HCT116 (cell line): ENCODE results near the gene HSPB1. TPM values are rescaled to one million over a fixed set of nuclear protein-coding genes. Genes with fewer than 3 reads are reported as not detected.

Experiments
- ATAC-seq: fragments of 200-7000 bp; cut with Tn5 transposase; 2 replicates; pipeline ENCODE4 v1.9.1; 2020; ENCODE audit warnings: mild to moderate bottlenecking, moderate library complexity
- BruUV-seq: library from RNA; stranded (reverse); fragments of 400-500 nt; replicated peaks from 2 replicates; lab custom pipeline; 2021; lab: Mats Ljungman, UMichigan
- CTCF ChIA-PET: fragments of 300-600 bp; sonication (Branson Sonifier 250); formaldehyde crosslinking; loops from one replicate; lab custom pipeline; 2021; ENCODE audit warnings: antibody characterized with exemption; lab: Charles Lee
- POLR2A ChIA-PET: fragments of 300-600, 350-600 bp; sonication (Branson Sonifier 250); formaldehyde crosslinking; loops from one replicate; lab custom pipeline; 2021; ENCODE audit warnings: antibody characterized with exemption; lab: Charles Lee
- RAD21 ChIA-PET, 2 experiments: fragments of 300-600 bp; sonication (Branson Sonifier 250); formaldehyde crosslinking; loops; one replicate each; lab custom pipeline; 2023; ENCODE audit warnings: low total read pairs in 2 of 2; ENCODE audit not compliant: uncharacterized antibody in 2 of 2, unreplicated experiment in 2 of 2, low non-redundant PET in 1 of 2; lab: Charles Lee
- DNase-seq: peaks from one replicate; pipeline ENCODE4 v3.0.0-alpha.2; 2010; ENCODE audit warnings: low read depth, low spot score
- H2AFZ ChIP-seq: fragments of 200-600 bp; shearing (Covaris generic), sonication (generic); 2 replicates; pipeline ENCODE4 v1.6.1; 2017; ENCODE audit warnings: low read depth, mixed run types, mixed read lengths, antibody characterized with exemption, low read length; ENCODE audit not compliant: poor library complexity, severe bottlenecking
- H3K27ac ChIP-seq: 2 replicates; pipeline ENCODE4 v1.5.1; 2012; ENCODE audit warnings: low read depth, low read length
- H3K27me3 ChIP-seq: fragments of 200-600 bp; sonication (generic); 2 replicates; pipeline ENCODE4 v1.6.1; 2016; ENCODE audit warnings: mixed run types, low read length, mixed read lengths; ENCODE audit not compliant: insufficient read depth
- H3K36me3 ChIP-seq, 2 experiments: fragments of 200-500 bp in 1 of 2; fragments of 200-600 bp in 1 of 2; sonication (Bioruptor generic) in 1 of 2; sonication (generic) in 1 of 2; 2 replicates each; pipeline versions ENCODE4 v1.5.1 to v1.6.1; 2014 to 2016; ENCODE audit warnings: low read length in 2 of 2, inconsistent platforms in 1 of 2, mixed read lengths in 1 of 2, mixed run types in 1 of 2; ENCODE audit not compliant: insufficient read depth in 2 of 2, control insufficient read depth in 1 of 2
- H3K4me1 ChIP-seq, 2 experiments: fragments of 200-600 bp in 1 of 2; sonication (generic) in 1 of 2; 2 replicates each; pipeline versions ENCODE4 v1.5.1 to v1.6.1; 2012 to 2017; ENCODE audit warnings: low read length in 2 of 2, inconsistent platforms in 1 of 2, mild to moderate bottlenecking in 1 of 2, mixed read lengths in 1 of 2, mixed run types in 1 of 2, moderate library complexity in 1 of 2; ENCODE audit not compliant: insufficient read depth in 2 of 2, control insufficient read depth in 1 of 2
- H3K4me2 ChIP-seq: fragments of 200-600 bp; sonication (generic); 2 replicates; pipeline ENCODE4 v1.6.1; 2017; ENCODE audit warnings: mixed run types, low read length, mixed read lengths
- H3K4me3 ChIP-seq, 2 experiments: fragments of 200-600 bp in 1 of 2; sonication (generic) in 1 of 2; replicated peaks in 1 of 2; 2 replicates each; pipeline ENCODE4 v1.5.1; 2011 to 2016; ENCODE audit warnings: low read length in 2 of 2, control low read depth in 1 of 2, low read depth in 1 of 2, mild to moderate bottlenecking in 1 of 2, mixed read lengths in 1 of 2, mixed run types in 1 of 2
- H3K79me2 ChIP-seq: fragments of 200-600 bp; sonication (generic); 2 replicates; pipeline ENCODE4 v1.6.1; 2017; ENCODE audit warnings: mild to moderate bottlenecking, mixed run types, low read length, moderate library complexity, mixed read lengths; ENCODE audit not compliant: insufficient read depth
- H3K9ac ChIP-seq: fragments of 200-600 bp; sonication (generic); 2 replicates; pipeline ENCODE4 v1.6.1; 2016; ENCODE audit warnings: low read length, mixed read lengths
- H3K9me2 ChIP-seq: fragments of 200-600 bp; sonication (generic), shearing (Covaris generic); 2 replicates; pipeline ENCODE4 v1.6.1; 2017; ENCODE audit warnings: mixed run types, mild to moderate bottlenecking, moderate library complexity; ENCODE audit not compliant: insufficient read depth
- H3K9me3 ChIP-seq, 2 experiments: fragments of 200-500 bp in 1 of 2; fragments of 200-600 bp in 1 of 2; sonication (Bioruptor generic) in 1 of 2; sonication (generic) in 1 of 2; 2 replicates each; pipeline ENCODE4 v1.6.1; 2014 to 2017; ENCODE audit warnings: low read length in 2 of 2, mixed read lengths in 2 of 2, inconsistent platforms in 1 of 2, low read depth in 1 of 2, mild to moderate bottlenecking in 1 of 2, mixed run types in 1 of 2, moderate library complexity in 1 of 2; ENCODE audit not compliant: control insufficient read depth in 1 of 2, insufficient read depth in 1 of 2
- H4K20me1 ChIP-seq: fragments of 200-600 bp; sonication (generic), shearing (Covaris generic); 2 replicates; pipeline ENCODE4 v1.6.1; 2017; ENCODE audit warnings: mixed run types, mild to moderate bottlenecking, moderate library complexity; ENCODE audit not compliant: insufficient read depth
- ATF3 ChIP-seq: IDR thresholded peaks from 2 replicates; pipeline ENCODE4 v1.6.1; 2012
- CBX3 ChIP-seq: IDR thresholded peaks from 2 replicates; pipeline ENCODE4 v1.6.1; 2012; ENCODE audit warnings: low read depth
- CEBPB ChIP-seq: IDR thresholded peaks from 2 replicates; pipeline ENCODE4 v1.6.1; 2012; ENCODE audit warnings: low read depth
- CTCF ChIP-seq, 3 experiments: fragments of 200-600 bp in 1 of 3; sonication (generic) in 1 of 3; IDR thresholded peaks in 2 of 3; conservative IDR thresholded peaks in 1 of 3; 2 replicates each; pipeline ENCODE4 v1.5.1; 2012 to 2017; ENCODE audit warnings: low read depth in 2 of 3, low read length in 2 of 3, antibody characterized with exemption in 1 of 3, borderline replicate concordance in 1 of 3, control low read depth in 1 of 3, mild to moderate bottlenecking in 1 of 3, mixed read lengths in 1 of 3, mixed run types in 1 of 3, moderate library complexity in 1 of 3; ENCODE audit not compliant: insufficient read depth in 1 of 3
- EGR1 ChIP-seq: IDR thresholded peaks from 2 replicates; pipeline ENCODE4 v1.6.1; 2012; ENCODE audit warnings: low read depth
- EZH2 ChIP-seq: fragments of 200-600 bp; sonication (generic); IDR thresholded peaks from 2 replicates; pipeline ENCODE4 v1.6.1; 2017; ENCODE audit warnings: antibody characterized with exemption, mixed run types
- EZH2phosphoT487 ChIP-seq: fragments of 200-600 bp; IDR thresholded peaks from 2 replicates; pipeline ENCODE4 v1.6.1; 2018; ENCODE audit warnings: antibody characterized with exemption, borderline replicate concordance
- JUND ChIP-seq: IDR thresholded peaks from 2 replicates; pipeline ENCODE4 v1.6.1; 2012
- MAX ChIP-seq: IDR thresholded peaks from 2 replicates; pipeline ENCODE4 v1.6.1; 2012
- POLR2A ChIP-seq: IDR thresholded peaks from 2 replicates; pipeline ENCODE4 v1.7.0; 2011; ENCODE audit warnings: borderline replicate concordance; ENCODE audit not compliant: insufficient read depth, insufficient read length; ENCODE audit errors: extremely low read depth
- POLR2AphosphoS5 ChIP-seq: IDR thresholded peaks from 2 replicates; pipeline ENCODE4 v1.6.1; 2011; ENCODE audit warnings: mild to moderate bottlenecking, low read depth, low read length, moderate library complexity
- RAD21 ChIP-seq: IDR thresholded peaks from 2 replicates; pipeline ENCODE4 v1.6.1; 2012; ENCODE audit warnings: low read depth, mild to moderate bottlenecking
- REST ChIP-seq: IDR thresholded peaks from 2 replicates; pipeline ENCODE4 v1.6.1; 2012; ENCODE audit warnings: low read depth
- SIN3A ChIP-seq: IDR thresholded peaks from 2 replicates; pipeline ENCODE4 v1.6.1; 2012; ENCODE audit warnings: low read depth
- SP1 ChIP-seq: IDR thresholded peaks from 2 replicates; pipeline ENCODE4 v1.6.1; 2012; ENCODE audit warnings: low read depth
- SRF ChIP-seq: IDR thresholded peaks from 2 replicates; pipeline ENCODE4 v1.6.1; 2012; ENCODE audit warnings: low read depth
- YY1 ChIP-seq: IDR thresholded peaks from 2 replicates; pipeline ENCODE4 v1.6.1; 2011; ENCODE audit warnings: low read length, low read depth, moderate library complexity, mild to moderate bottlenecking; ENCODE audit not compliant: insufficient replicate concordance; ENCODE audit errors: extremely low read depth
- ZBTB33 ChIP-seq: IDR thresholded peaks from 2 replicates; pipeline ENCODE4 v1.6.1; 2011; ENCODE audit warnings: mild to moderate bottlenecking, low read length, moderate library complexity; ENCODE audit not compliant: insufficient replicate concordance; ENCODE audit errors: extremely low read depth
- ZFX ChIP-seq: fragments of 450-650 bp; IDR thresholded peaks from 2 replicates; pipeline ENCODE4 v1.6.1; 2017
- ZNF274 ChIP-seq: fragments of 200-500 bp; sonication (Bioruptor generic); IDR thresholded peaks from 2 replicates; pipeline ENCODE4 v1.6.1; 2014; ENCODE audit warnings: mild to moderate bottlenecking, low read depth, low read length, inconsistent platforms
- intact Hi-C: fragments of 100-400 bp; cut with micrococcal nuclease; formaldehyde crosslinking; loops from 2 replicates; pipeline ENCODE4 v1.10.0; 2022
- total RNA-seq: library from RNA; stranded (reverse); gene quantifications from one replicate; pipeline ENCODE4 v1.2.1, GENCODE V29; 2021; ENCODE audit not compliant: unreplicated experiment

The HSPB1 gene
- total RNA-seq, 1 experiment from 2014 or later, result 524 TPM

GRCh38 chr7:76265299-76265698, 37.2 kb upstream of the HSPB1 start:
- H3K4me3 ChIP-seq, result no peak overlapping the region
- H2AFZ ChIP-seq, result no peak overlapping the region
- intact Hi-C loops, result no loop called here
- no peaks in the 10 kb centered on the region for H3K79me2 ChIP-seq
- DNase-seq, result no peak
- POLR2A ChIA-PET, result no interaction called here
- H4K20me1 ChIP-seq, result no peaks in the 10 kb centered on the region
- CTCF ChIA-PET, result interaction anchor here (3.6 kb wide), 1 partner anchor 48 kb away, joined by 18 read pairs; no protein-coding TSS in a partner anchor
- BruUV-seq, result no TSS peak
- no peaks in the 10 kb centered on the region for H3K9me3 ChIP-seq
- no peak overlapping the region for H3K9ac ChIP-seq
- no peak for ATAC-seq
- H3K4me2 ChIP-seq, result no peak overlapping the region
- peaks cover 4 to 15% of the 10 kb centered on the region in 2 experiments; a peak in 3 of 4 replicates for H3K4me1 ChIP-seq
- no peaks in the 10 kb centered on the region for H3K36me3 ChIP-seq
- TF ChIP-seq SIN3A, result no peak
- no peak for TF ChIP-seq JUND
- TF ChIP-seq ZNF274, result no peak
- TF ChIP-seq POLR2AphosphoS5, result no peak
- TF ChIP-seq SRF, result no peak
- no peak for TF ChIP-seq RAD21
- TF ChIP-seq YY1, result no peak
- no peak for TF ChIP-seq MAX
- TF ChIP-seq SP1, result no peak
- TF ChIP-seq ZFX, result no peak
- TF ChIP-seq EZH2, result no peak
- TF ChIP-seq REST, result no peak
- TF ChIP-seq EZH2phosphoT487, result no peak
- TF ChIP-seq CEBPB, result no peak
- no peak for TF ChIP-seq ZBTB33
- no peak for TF ChIP-seq POLR2A
- TF ChIP-seq CTCF (IDR thresholded peaks at IDR 0.05 in 2 of 3, conservative IDR thresholded peaks at IDR 0.05 in 1 of 3; ENCODE audit: borderline replicate concordance in 1 of 3, insufficient read depth in 1 of 3, low read depth in 2 of 3, low read length in 2 of 3), result no peak
- TF ChIP-seq CBX3, result no peak
- no peak for TF ChIP-seq EGR1
- TF ChIP-seq ATF3, result no peak
- no peaks in the 10 kb centered on the region for H3K9me2 ChIP-seq
- RAD21 ChIA-PET, result interaction anchor here in 1 of 2 experiments (0.7 kb wide), 1 partner anchor 49 kb away, joined by 3 read pairs; no protein-coding TSS in a partner anchor
- H3K27ac ChIP-seq, result no peak overlapping the region
- no peaks in the 10 kb centered on the region for H3K27me3 ChIP-seq
